Stimulated activated CD8-positive, alpha-beta memory T cell treated with anti-CD3 and anti-CD28 coated beads, Interleukin-4, amount 100 ng/mL, for 48 hours (primary cell): ENCODE measurements around the gene GORASP1.

Experiments
- DNase-seq: peaks from one replicate; pipeline ENCODE4 v3.0.0-alpha.2; 2020

GORASP1 gene

DNA sequence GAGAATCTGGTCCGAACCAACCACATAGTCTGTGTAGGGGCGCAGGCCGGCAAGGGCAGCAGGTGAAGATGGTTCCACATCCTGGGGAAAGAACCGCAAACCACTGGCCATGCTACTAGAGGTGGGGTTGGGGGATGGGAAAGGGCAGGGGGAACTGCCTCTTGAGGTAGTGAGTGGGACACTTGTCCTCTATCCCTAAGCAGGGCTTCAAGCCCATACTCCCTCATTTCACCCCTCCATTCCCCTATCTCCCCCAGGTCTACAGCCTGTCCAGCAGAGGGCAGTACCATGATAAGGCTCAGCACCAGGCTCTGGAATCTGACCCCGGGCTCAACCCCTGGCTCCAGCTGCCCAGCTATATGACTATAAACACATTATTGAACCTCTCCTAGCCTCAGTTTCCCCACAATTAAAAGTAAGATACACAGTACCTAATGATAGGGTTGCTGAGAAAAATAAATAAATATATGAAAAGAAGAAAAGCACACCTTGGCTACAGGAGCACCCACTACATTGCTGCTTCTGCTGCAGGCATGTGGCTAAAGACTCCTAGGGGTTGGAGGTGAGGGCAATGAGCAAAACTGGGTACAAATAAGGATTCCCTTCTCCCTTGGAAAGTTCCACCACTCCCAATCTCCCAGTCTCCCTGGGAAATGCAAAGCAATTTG lies 6.3 kb downstream of the GORASP1 start:
- peak; percentile 58 for DNase-seq

GRCh38 chr3:39100500-39100886 lies 6.9 kb downstream of the GORASP1 start:
- DNase-seq = no peak

GRCh38 chr3:39099738-39100499 lies 7.5 kb downstream of the GORASP1 start:
- no peak for DNase-seq

GRCh38 chr3:39099242-39099641 lies 8.2 kb downstream of the GORASP1 start:
- no peak for DNase-seq

GRCh38 chr3:39098473-39099000 lies 8.9 kb downstream of the GORASP1 start:
- DNase-seq = no peak

GRCh38 chr3:39097716-39098472 lies 9.5 kb downstream of the GORASP1 start:
- no peak for DNase-seq

DNA sequence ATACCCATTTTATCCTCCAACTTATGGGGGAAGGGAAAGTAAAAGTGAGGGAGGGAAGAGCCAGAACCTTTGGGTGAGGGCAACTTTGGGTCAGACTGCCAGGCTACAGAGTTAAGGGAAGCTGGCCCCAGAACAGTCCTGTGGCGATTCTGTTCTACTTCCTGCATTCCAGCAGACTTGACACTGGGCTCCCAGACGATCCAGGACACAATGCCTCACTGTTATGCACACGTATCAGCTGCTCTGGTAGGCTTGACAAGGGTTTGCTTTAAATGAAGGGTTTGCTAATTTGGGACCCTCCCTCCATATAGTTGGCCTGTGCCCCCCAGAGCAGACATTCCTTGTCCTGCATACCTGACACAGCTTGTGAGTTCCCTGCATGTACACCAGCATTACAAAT lies 10.7 kb downstream of the GORASP1 start:
- DNase-seq = no peak

GRCh38 chr3:39095778-39096177 lies 11.6 kb downstream of the GORASP1 start:
- DNase-seq = no peak

DNA sequence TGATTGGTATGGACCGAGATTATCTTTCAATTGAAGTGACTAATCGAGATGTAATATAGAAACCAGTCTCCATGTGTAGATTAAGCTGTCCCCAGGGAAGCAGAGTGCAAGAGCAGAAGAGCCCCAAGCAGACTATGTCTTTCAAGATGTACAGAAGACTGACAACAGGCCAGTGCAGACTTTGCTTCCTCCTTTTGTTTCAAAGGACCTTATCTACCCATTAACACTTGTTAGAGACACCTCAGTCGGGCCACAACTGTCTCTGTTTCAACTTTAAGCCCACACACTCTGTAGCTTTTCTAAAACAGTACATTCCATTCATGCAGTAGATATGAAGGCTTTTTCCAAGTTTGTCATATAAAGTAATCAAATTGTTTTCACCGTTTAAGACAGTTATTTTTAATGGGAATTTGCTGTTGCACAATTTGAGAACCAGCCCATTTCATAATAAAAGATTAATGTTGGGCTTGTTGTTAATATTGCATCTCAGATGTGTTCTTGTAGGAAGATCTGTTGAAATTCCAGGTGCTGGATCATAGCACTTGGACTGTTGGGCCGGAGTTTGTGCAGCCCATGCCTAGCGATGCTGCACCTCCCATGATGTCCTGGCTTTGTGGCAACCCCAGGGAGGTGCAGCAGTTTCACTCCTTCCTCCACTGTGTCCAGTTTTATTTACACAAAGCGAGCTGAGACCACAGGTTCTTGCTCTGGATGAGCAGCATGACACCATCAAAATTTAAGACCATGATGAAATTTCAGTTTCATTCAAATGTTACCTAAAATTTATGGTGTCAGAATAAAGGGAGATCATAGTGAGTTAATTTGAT lies 12.4 kb downstream of the GORASP1 start:
- DNase-seq = no peak

- no peak for DNase-seq
Observed at GRCh38 chr3:39090922-39091321, 16.5 kb downstream of the GORASP1 start.

DNA sequence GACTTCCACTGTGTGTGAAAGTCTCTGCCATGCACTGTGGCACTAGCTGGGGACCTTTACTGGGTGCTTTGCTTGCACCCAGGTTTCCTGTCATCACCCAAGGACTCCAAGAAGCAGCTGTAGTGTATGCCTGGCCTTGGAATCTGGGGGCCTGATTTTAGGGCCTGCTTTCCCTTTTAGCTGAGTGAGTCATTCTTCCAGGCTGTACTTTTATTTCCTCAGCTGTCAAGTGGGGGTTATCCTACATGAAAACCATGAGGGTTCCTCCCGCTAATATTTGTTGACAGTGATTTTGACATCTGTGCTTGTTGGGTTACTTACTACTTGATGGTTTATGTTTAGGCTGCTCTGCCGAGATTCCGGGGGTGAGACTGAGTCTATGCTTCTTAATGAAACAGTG lies 18.5 kb downstream of the GORASP1 start:
- DNase-seq = no peak

DNA sequence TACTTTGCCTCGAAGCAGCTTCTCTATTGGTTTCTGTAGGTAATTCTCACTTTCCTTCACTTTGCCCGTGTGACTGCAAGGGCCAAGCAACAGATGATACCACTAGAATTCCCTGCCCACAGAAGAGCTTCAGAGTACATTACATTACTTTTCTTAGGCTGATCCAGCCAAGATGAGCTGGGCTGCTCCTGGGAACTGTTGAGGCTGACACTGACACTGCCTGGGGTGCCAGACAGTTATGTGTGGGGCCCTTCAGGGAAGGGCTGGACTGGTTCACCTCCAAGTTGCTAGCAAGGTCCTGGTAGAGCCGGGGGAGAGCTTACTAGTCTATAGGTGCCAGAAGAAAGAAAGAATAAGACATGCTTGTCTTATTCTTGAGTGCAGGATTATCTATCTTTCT lies 19.0 kb downstream of the GORASP1 start:
- no peak for DNase-seq

GRCh38 chr3:39086144-39086543 lies 21.3 kb downstream of the GORASP1 start:
- no peak for DNase-seq

GRCh38 chr3:39082666-39083313 lies 24.6 kb downstream of the GORASP1 start:
- no peak for DNase-seq

- no peak for DNase-seq
Observed at GRCh38 chr3:39080026-39080425, 27.4 kb downstream of the GORASP1 start.

DNA sequence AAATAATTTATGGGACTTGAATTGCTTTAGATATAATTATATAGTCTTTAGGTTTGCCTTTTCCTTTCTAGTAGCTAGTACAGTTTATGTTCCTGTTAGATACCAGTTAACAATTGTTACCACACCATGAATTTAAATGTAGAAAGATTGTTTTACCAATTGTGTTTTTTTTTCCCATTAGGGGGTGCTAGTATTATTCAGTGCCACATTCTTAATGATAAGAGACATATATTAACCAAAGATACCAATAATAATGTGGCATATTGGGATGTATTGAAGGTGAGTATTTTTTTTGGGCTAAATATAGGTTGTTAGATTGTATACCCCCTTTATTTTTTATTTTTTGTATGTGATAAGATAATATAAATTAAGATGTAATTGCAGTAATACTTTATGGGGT lies 27.9 kb downstream of the GORASP1 start:
- no peak for DNase-seq

DNA sequence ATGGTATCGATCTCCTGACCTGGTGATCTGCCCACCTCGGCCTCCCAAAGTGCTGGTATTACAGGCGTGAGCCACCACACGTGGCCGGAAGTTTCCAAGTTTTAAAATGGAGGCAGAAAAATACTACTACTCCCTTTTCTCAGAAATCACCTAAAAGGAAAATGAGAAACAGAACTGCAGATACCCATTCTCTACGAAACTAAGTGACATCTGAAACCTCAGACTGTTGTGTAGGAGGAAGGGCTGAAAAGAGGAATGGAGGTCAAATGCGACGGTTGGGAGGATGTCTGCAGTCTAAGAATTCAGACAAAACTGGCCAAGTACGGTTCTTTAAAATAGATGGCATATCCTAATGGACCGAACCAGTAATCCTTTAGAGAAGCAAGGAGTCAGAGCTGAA lies 31.5 kb downstream of the GORASP1 start:
- no peak for DNase-seq

DNA sequence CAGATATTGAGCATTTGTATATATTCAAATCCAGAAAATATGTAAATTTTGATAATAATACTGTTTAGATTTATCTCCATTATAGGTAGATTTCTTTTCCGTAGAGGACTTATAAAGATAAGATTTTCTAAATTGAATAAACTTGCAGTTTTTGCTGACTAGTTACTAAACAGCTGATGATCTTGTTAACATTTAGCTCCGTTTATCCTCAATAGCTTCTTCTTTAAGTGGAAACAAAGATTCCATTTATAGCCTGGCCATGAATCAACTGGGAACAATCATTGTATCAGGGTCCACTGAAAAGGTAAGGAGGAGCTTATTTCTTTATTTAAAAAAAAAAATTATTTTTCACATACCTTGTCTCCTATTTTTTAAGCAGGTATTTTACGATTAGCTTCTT lies 38.9 kb downstream of the GORASP1 start:
- no peak for DNase-seq

DNA sequence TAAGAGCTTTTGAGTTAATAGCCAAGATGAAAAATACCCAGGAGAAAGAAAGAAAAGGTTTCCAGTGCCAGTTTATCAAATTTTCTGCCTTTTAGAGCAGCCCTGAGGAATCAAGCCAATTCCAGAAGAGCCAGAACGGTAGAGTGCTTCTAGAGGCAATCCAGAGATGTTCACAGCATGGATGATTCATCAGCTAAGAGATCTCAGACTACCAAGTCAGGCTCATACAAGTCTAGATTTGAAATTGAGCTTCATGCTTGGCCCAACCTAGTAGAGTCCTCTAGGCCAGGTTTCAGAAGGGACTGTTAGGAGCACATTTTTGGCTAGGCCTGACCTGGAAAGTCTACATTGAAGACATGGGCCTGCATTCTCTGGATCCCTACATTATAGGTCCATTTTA lies 40.1 kb downstream of the GORASP1 start:
- no peak for DNase-seq

DNA sequence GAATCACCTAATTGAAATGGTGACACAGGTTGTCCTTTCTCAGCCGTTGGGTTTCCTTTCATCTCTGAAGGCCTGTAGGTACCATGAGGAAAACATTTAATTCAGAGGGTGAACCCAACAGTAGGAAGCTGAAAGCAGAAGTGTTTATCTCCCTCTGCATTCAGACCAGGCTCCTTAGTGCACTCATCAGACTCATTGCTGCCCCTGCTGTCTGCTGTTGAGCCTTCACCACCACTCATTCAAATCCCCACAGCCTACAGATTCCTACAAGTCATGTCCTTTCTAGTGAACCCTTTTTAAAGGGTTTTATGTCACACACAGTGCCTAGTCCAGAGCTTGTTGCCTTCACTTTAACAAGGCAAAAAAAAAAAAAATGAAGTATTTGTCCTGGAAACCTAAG lies 42.2 kb downstream of the GORASP1 start:
- no peak for DNase-seq

GRCh38 chr3:39064646-39065045 lies 42.8 kb downstream of the GORASP1 start:
- DNase-seq = no peak

- no peak for DNase-seq
Observed at GRCh38 chr3:39063143-39063542, 44.3 kb downstream of the GORASP1 start.
